Stimulated activated memory B cell treated with anti-CD40 and anti-IgM and Interleukin-4, amounts not matched to agents 10 μg/mL and 1 μg/mL and 100 μg/mL, for 72 hours (primary cell): ENCODE measurements around the gene ZFP62.
"Not testable (repeated sequence)": the region's sequence is repeated elsewhere in the genome, so short reads cannot be mapped to it uniquely, and the experiment has no call there.

Experiments
- ATAC-seq: fragments of 150-1000 bp; cut with Tn5 transposase; 2 replicates; pipeline ENCODE4 v1.10.0; 2021
- H3K27ac Mint-ChIP-seq: one replicate; pipeline ENCODE4 v1.8.0; 2022; ENCODE audit warnings: mild to moderate bottlenecking, mixed read lengths
- H3K27me3 Mint-ChIP-seq: one replicate; pipeline ENCODE4 v1.8.0; 2022; ENCODE audit warnings: mixed read lengths
- H3K36me3 Mint-ChIP-seq: one replicate; pipeline ENCODE4 v1.8.0; 2022; ENCODE audit warnings: mixed read lengths
- H3K4me1 Mint-ChIP-seq: one replicate; pipeline ENCODE4 v1.8.0; 2022; ENCODE audit warnings: mixed read lengths
- H3K4me3 Mint-ChIP-seq: one replicate; pipeline ENCODE4 v1.8.0; 2022; ENCODE audit warnings: mild to moderate bottlenecking, moderate library complexity, mixed read lengths
- H3K9me3 Mint-ChIP-seq: one replicate; pipeline ENCODE4 v1.8.0; 2022; ENCODE audit warnings: mixed read lengths

ZFP62 gene

GRCh38 chr5:180860887-180861822 lies at the start of gene ZFP62:
ZFP62 (minus strand) TSS chr5:180861276; CDS start chr5:180861219, 57 bp downstream.
- no peaks in the 10 kb centered on the region for H3K9me3 Mint-ChIP-seq
- H3K27me3 Mint-ChIP-seq: no peaks in the 10 kb centered on the region
- H3K36me3 Mint-ChIP-seq: peaks cover 22% of the 10 kb centered on the region
- H3K4me3 Mint-ChIP-seq: peak within 1 kb of the TSS; percentile 97
- H3K4me1 Mint-ChIP-seq: peaks cover 31% of the 10 kb centered on the region
- peak within 1 kb of the TSS; percentile 94 for H3K27ac Mint-ChIP-seq
- ATAC-seq: peak; percentile 95

GRCh38 chr5:180910735-180911134 lies 49.7 kb upstream of the ZFP62 start:
- H3K9me3 Mint-ChIP-seq: no peaks in the 10 kb centered on the region
- H3K36me3 Mint-ChIP-seq: no peaks in the 10 kb centered on the region
- H3K4me3 Mint-ChIP-seq: no peak overlapping the region
- no peaks in the 10 kb centered on the region for H3K4me1 Mint-ChIP-seq
- ATAC-seq: no peak
- peaks cover 39% of the 10 kb centered on the region for H3K27me3 Mint-ChIP-seq
- no peak overlapping the region for H3K27ac Mint-ChIP-seq

GRCh38 chr5:180910182-180910581 lies 49.1 kb upstream of the ZFP62 start:
- Mint-ChIP-seq H3K27me3 (peaks cover 39% of the 10 kb centered on the region), H3K9me3 (no peaks in the 10 kb centered on the region), H3K4me3 (no peak overlapping the region), H3K27ac (no peak overlapping the region), H3K4me1 (no peaks in the 10 kb centered on the region), H3K36me3 (no peaks in the 10 kb centered on the region)
- ATAC-seq: no peak

- H3K4me3 Mint-ChIP-seq: no peak overlapping the region
- H3K4me1 Mint-ChIP-seq: no peaks in the 10 kb centered on the region
- no peaks in the 10 kb centered on the region for H3K9me3 Mint-ChIP-seq
- no peak for ATAC-seq
- H3K36me3 Mint-ChIP-seq: no peaks in the 10 kb centered on the region
- H3K27me3 Mint-ChIP-seq: peaks cover 39% of the 10 kb centered on the region
- no peak overlapping the region for H3K27ac Mint-ChIP-seq
Observed at GRCh38 chr5:180909782-180910181, 48.7 kb upstream of the ZFP62 start.

- Mint-ChIP-seq H3K27ac (no peak overlapping the region), H3K27me3 (peaks cover 39% of the 10 kb centered on the region), H3K9me3 (no peaks in the 10 kb centered on the region), H3K4me1 (no peaks in the 10 kb centered on the region), H3K4me3 (no peak overlapping the region), H3K36me3 (no peaks in the 10 kb centered on the region)
- peak; percentile 61 for ATAC-seq
Observed at GRCh38 chr5:180908998-180909731, 48.1 kb upstream of the ZFP62 start.

- H3K4me3 Mint-ChIP-seq: no peak overlapping the region
- peaks cover 39% of the 10 kb centered on the region for H3K27me3 Mint-ChIP-seq
- no peaks in the 10 kb centered on the region for H3K9me3 Mint-ChIP-seq
- no peaks in the 10 kb centered on the region for H3K36me3 Mint-ChIP-seq
- ATAC-seq: no peak
- no peaks in the 10 kb centered on the region for H3K4me1 Mint-ChIP-seq
- no peak overlapping the region for H3K27ac Mint-ChIP-seq
Observed at GRCh38 chr5:180908400-180908799, 47.3 kb upstream of the ZFP62 start.

GRCh38 chr5:180901319-180902009 lies 40.4 kb upstream of the ZFP62 start:
- no peaks in the 10 kb centered on the region for H3K36me3 Mint-ChIP-seq
- no peak for ATAC-seq
- peaks cover 11% of the 10 kb centered on the region for H3K27me3 Mint-ChIP-seq
- H3K27ac Mint-ChIP-seq: no peak overlapping the region
- no peaks in the 10 kb centered on the region for H3K4me1 Mint-ChIP-seq
- H3K4me3 Mint-ChIP-seq: no peak overlapping the region
- no peaks in the 10 kb centered on the region for H3K9me3 Mint-ChIP-seq

GRCh38 chr5:180900178-180900577 lies 39.1 kb upstream of the ZFP62 start:
- Mint-ChIP-seq H3K27ac (no peak overlapping the region), H3K36me3 (no peaks in the 10 kb centered on the region), H3K4me3 (no peak overlapping the region), H3K27me3 (peaks cover 11% of the 10 kb centered on the region), H3K9me3 (no peaks in the 10 kb centered on the region), H3K4me1 (no peaks in the 10 kb centered on the region)
- no peak for ATAC-seq

GRCh38 chr5:180898621-180899246 lies 37.7 kb upstream of the ZFP62 start, which contains the start of gene BTNL8:
BTNL8 (plus strand) TSS chr5:180899159; CDS start chr5:180899311, 152 bp downstream.
- H3K27me3 Mint-ChIP-seq: peaks cover 11% of the 10 kb centered on the region
- H3K9me3 Mint-ChIP-seq: peaks cover 3% of the 10 kb centered on the region
- ATAC-seq: no peak
- H3K27ac Mint-ChIP-seq: no peak within 1 kb of the TSS
- no peaks in the 10 kb centered on the region for H3K4me1 Mint-ChIP-seq
- no peaks in the 10 kb centered on the region for H3K36me3 Mint-ChIP-seq
- no peak within 1 kb of the TSS for H3K4me3 Mint-ChIP-seq

- H3K4me1 Mint-ChIP-seq, H3K27ac Mint-ChIP-seq, ATAC-seq, H3K36me3 Mint-ChIP-seq, H3K4me3 Mint-ChIP-seq, H3K9me3 Mint-ChIP-seq: not testable (repeated sequence)
- peaks cover 26% of the 10 kb centered on the region for H3K27me3 Mint-ChIP-seq
Observed at GRCh38 chr5:180895330-180895729, 34.3 kb upstream of the ZFP62 start.

- no peaks in the 10 kb centered on the region for H3K36me3 Mint-ChIP-seq
- H3K27me3 Mint-ChIP-seq: peaks cover 73% of the 10 kb centered on the region
- H3K4me3 Mint-ChIP-seq: no peak overlapping the region
- no peaks in the 10 kb centered on the region for H3K4me1 Mint-ChIP-seq
- H3K27ac Mint-ChIP-seq: no peak overlapping the region
- ATAC-seq: no peak
- peaks cover 4% of the 10 kb centered on the region for H3K9me3 Mint-ChIP-seq
Observed at GRCh38 chr5:180889381-180889780, 28.3 kb upstream of the ZFP62 start.

- H3K27ac Mint-ChIP-seq, H3K4me3 Mint-ChIP-seq, H3K4me1 Mint-ChIP-seq, H3K36me3 Mint-ChIP-seq, H3K9me3 Mint-ChIP-seq, ATAC-seq: not testable (repeated sequence)
- peaks cover 87% of the 10 kb centered on the region for H3K27me3 Mint-ChIP-seq
Observed at GRCh38 chr5:180885845-180886529, 24.9 kb upstream of the ZFP62 start.

GRCh38 chr5:180875860-180876426 lies 14.9 kb upstream of the ZFP62 start:
- no peaks in the 10 kb centered on the region for H3K36me3 Mint-ChIP-seq
- no peak for ATAC-seq
- no peaks in the 10 kb centered on the region for H3K9me3 Mint-ChIP-seq
- H3K4me1 Mint-ChIP-seq: peaks cover 11% of the 10 kb centered on the region
- H3K4me3 Mint-ChIP-seq: no peak overlapping the region
- H3K27me3 Mint-ChIP-seq: no peaks in the 10 kb centered on the region
- H3K27ac Mint-ChIP-seq: no peak overlapping the region
